HCT116 (cell line): Measurements from ENCODE around the gene STRC. TPM values are rescaled to one million over a fixed set of nuclear protein-coding genes. Genes with fewer than 3 reads are reported as not detected.
"Not testable (repeated sequence)": the region's sequence is repeated elsewhere in the genome, so short reads cannot be mapped to it uniquely, and the experiment has no call there.

Source experiments
- ATAC-seq: fragments of 200-7000 bp; cut with Tn5 transposase; 2 replicates; pipeline ENCODE4 v1.9.1; 2020; ENCODE audit warnings: mild to moderate bottlenecking, moderate library complexity
- BruUV-seq: library from RNA; stranded (reverse); fragments of 400-500 nt; replicated peaks from 2 replicates; lab custom pipeline; 2021; lab: Mats Ljungman, UMichigan
- CTCF ChIA-PET: fragments of 300-600 bp; sonication (Branson Sonifier 250); formaldehyde crosslinking; loops from one replicate; lab custom pipeline; 2021; ENCODE audit warnings: antibody characterized with exemption; lab: Charles Lee
- POLR2A ChIA-PET: fragments of 300-600, 350-600 bp; sonication (Branson Sonifier 250); formaldehyde crosslinking; loops from one replicate; lab custom pipeline; 2021; ENCODE audit warnings: antibody characterized with exemption; lab: Charles Lee
- RAD21 ChIA-PET, 2 experiments: fragments of 300-600 bp; sonication (Branson Sonifier 250); formaldehyde crosslinking; loops; one replicate each; lab custom pipeline; 2023; ENCODE audit warnings: low total read pairs in 2 of 2; ENCODE audit not compliant: uncharacterized antibody in 2 of 2, unreplicated experiment in 2 of 2, low non-redundant PET in 1 of 2; lab: Charles Lee
- DNase-seq: peaks from one replicate; pipeline ENCODE4 v3.0.0-alpha.2; 2010; ENCODE audit warnings: low read depth, low spot score
- H2AFZ ChIP-seq: fragments of 200-600 bp; shearing (Covaris generic), sonication (generic); 2 replicates; pipeline ENCODE4 v1.6.1; 2017; ENCODE audit warnings: low read depth, mixed run types, mixed read lengths, antibody characterized with exemption, low read length; ENCODE audit not compliant: poor library complexity, severe bottlenecking
- H3K27ac ChIP-seq: 2 replicates; pipeline ENCODE4 v1.5.1; 2012; ENCODE audit warnings: low read depth, low read length
- H3K27me3 ChIP-seq: fragments of 200-600 bp; sonication (generic); 2 replicates; pipeline ENCODE4 v1.6.1; 2016; ENCODE audit warnings: mixed run types, low read length, mixed read lengths; ENCODE audit not compliant: insufficient read depth
- H3K36me3 ChIP-seq, 2 experiments: fragments of 200-500 bp in 1 of 2; fragments of 200-600 bp in 1 of 2; sonication (Bioruptor generic) in 1 of 2; sonication (generic) in 1 of 2; 2 replicates each; pipeline versions ENCODE4 v1.5.1 to v1.6.1; 2014 to 2016; ENCODE audit warnings: low read length in 2 of 2, inconsistent platforms in 1 of 2, mixed read lengths in 1 of 2, mixed run types in 1 of 2; ENCODE audit not compliant: insufficient read depth in 2 of 2, control insufficient read depth in 1 of 2
- H3K4me1 ChIP-seq, 2 experiments: fragments of 200-600 bp in 1 of 2; sonication (generic) in 1 of 2; 2 replicates each; pipeline versions ENCODE4 v1.5.1 to v1.6.1; 2012 to 2017; ENCODE audit warnings: low read length in 2 of 2, inconsistent platforms in 1 of 2, mild to moderate bottlenecking in 1 of 2, mixed read lengths in 1 of 2, mixed run types in 1 of 2, moderate library complexity in 1 of 2; ENCODE audit not compliant: insufficient read depth in 2 of 2, control insufficient read depth in 1 of 2
- H3K4me2 ChIP-seq: fragments of 200-600 bp; sonication (generic); 2 replicates; pipeline ENCODE4 v1.6.1; 2017; ENCODE audit warnings: mixed run types, low read length, mixed read lengths
- H3K4me3 ChIP-seq, 2 experiments: fragments of 200-600 bp in 1 of 2; sonication (generic) in 1 of 2; replicated peaks in 1 of 2; 2 replicates each; pipeline ENCODE4 v1.5.1; 2011 to 2016; ENCODE audit warnings: low read length in 2 of 2, control low read depth in 1 of 2, low read depth in 1 of 2, mild to moderate bottlenecking in 1 of 2, mixed read lengths in 1 of 2, mixed run types in 1 of 2
- H3K79me2 ChIP-seq: fragments of 200-600 bp; sonication (generic); 2 replicates; pipeline ENCODE4 v1.6.1; 2017; ENCODE audit warnings: mild to moderate bottlenecking, mixed run types, low read length, moderate library complexity, mixed read lengths; ENCODE audit not compliant: insufficient read depth
- H3K9ac ChIP-seq: fragments of 200-600 bp; sonication (generic); 2 replicates; pipeline ENCODE4 v1.6.1; 2016; ENCODE audit warnings: low read length, mixed read lengths
- H3K9me2 ChIP-seq: fragments of 200-600 bp; sonication (generic), shearing (Covaris generic); 2 replicates; pipeline ENCODE4 v1.6.1; 2017; ENCODE audit warnings: mixed run types, mild to moderate bottlenecking, moderate library complexity; ENCODE audit not compliant: insufficient read depth
- H3K9me3 ChIP-seq, 2 experiments: fragments of 200-500 bp in 1 of 2; fragments of 200-600 bp in 1 of 2; sonication (Bioruptor generic) in 1 of 2; sonication (generic) in 1 of 2; 2 replicates each; pipeline ENCODE4 v1.6.1; 2014 to 2017; ENCODE audit warnings: low read length in 2 of 2, mixed read lengths in 2 of 2, inconsistent platforms in 1 of 2, low read depth in 1 of 2, mild to moderate bottlenecking in 1 of 2, mixed run types in 1 of 2, moderate library complexity in 1 of 2; ENCODE audit not compliant: control insufficient read depth in 1 of 2, insufficient read depth in 1 of 2
- H4K20me1 ChIP-seq: fragments of 200-600 bp; sonication (generic), shearing (Covaris generic); 2 replicates; pipeline ENCODE4 v1.6.1; 2017; ENCODE audit warnings: mixed run types, mild to moderate bottlenecking, moderate library complexity; ENCODE audit not compliant: insufficient read depth
- EZH2 ChIP-seq: fragments of 200-600 bp; sonication (generic); IDR thresholded peaks from 2 replicates; pipeline ENCODE4 v1.6.1; 2017; ENCODE audit warnings: antibody characterized with exemption, mixed run types
- SP1 ChIP-seq: IDR thresholded peaks from 2 replicates; pipeline ENCODE4 v1.6.1; 2012; ENCODE audit warnings: low read depth
- SRF ChIP-seq: IDR thresholded peaks from 2 replicates; pipeline ENCODE4 v1.6.1; 2012; ENCODE audit warnings: low read depth
- YY1 ChIP-seq: IDR thresholded peaks from 2 replicates; pipeline ENCODE4 v1.6.1; 2011; ENCODE audit warnings: low read length, low read depth, moderate library complexity, mild to moderate bottlenecking; ENCODE audit not compliant: insufficient replicate concordance; ENCODE audit errors: extremely low read depth
- ZBTB33 ChIP-seq: IDR thresholded peaks from 2 replicates; pipeline ENCODE4 v1.6.1; 2011; ENCODE audit warnings: mild to moderate bottlenecking, low read length, moderate library complexity; ENCODE audit not compliant: insufficient replicate concordance; ENCODE audit errors: extremely low read depth
- intact Hi-C: fragments of 100-400 bp; cut with micrococcal nuclease; formaldehyde crosslinking; loops from 2 replicates; pipeline ENCODE4 v1.10.0; 2022
- total RNA-seq: library from RNA; stranded (reverse); gene quantifications from one replicate; pipeline ENCODE4 v1.2.1, GENCODE V29; 2021; ENCODE audit not compliant: unreplicated experiment
- TF ChIP-seq, protein P1 (sequence below), 3 experiments: fragments of 200-600 bp in 1 of 3; sonication (generic) in 1 of 3; IDR thresholded peaks in 2 of 3; conservative IDR thresholded peaks in 1 of 3; 2 replicates each; pipeline ENCODE4 v1.5.1; 2012 to 2017; ENCODE audit warnings: low read depth in 2 of 3, low read length in 2 of 3, antibody characterized with exemption in 1 of 3, borderline replicate concordance in 1 of 3, control low read depth in 1 of 3, mild to moderate bottlenecking in 1 of 3, mixed read lengths in 1 of 3, mixed run types in 1 of 3, moderate library complexity in 1 of 3; ENCODE audit not compliant: insufficient read depth in 1 of 3

The STRC gene
- total RNA-seq, 1 experiment from 2014 or later: 0.91 TPM

- H3K9me2 ChIP-seq, H3K4me2 ChIP-seq, BruUV-seq, H3K9me3 ChIP-seq, POLR2A ChIA-PET, ATAC-seq, H2AFZ ChIP-seq, H3K9ac ChIP-seq, RAD21 ChIA-PET, H4K20me1 ChIP-seq, DNase-seq, intact Hi-C loops, H3K27me3 ChIP-seq, H3K36me3 ChIP-seq, H3K27ac ChIP-seq, H3K4me3 ChIP-seq, H3K4me1 ChIP-seq, CTCF ChIA-PET, H3K79me2 ChIP-seq: not testable (repeated sequence)
Observed at GRCh38 chr15:43563793-43564192, 54.8 kb downstream of the STRC start.

DNA sequence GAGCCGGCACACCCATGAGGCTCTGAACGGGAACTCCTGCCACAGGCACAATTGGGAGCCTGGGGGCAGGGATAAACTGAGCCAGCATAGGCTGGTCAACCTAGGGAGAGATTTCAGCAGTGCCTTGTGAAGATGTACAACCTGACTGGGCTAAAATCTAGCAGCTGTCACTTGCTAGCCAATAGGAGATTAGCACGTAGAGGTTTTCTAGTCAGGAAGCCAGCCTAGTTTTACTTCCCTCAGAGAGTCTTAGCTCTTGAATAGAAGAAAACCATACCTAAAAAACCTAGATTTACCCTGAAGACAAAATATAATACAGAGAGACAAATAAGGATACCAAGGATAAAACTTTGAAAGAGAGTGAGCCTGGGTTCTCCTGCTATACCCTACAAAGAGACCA is 55.8 kb downstream of the STRC start:
- ATAC-seq, H3K27ac ChIP-seq, H3K4me3 ChIP-seq, H3K9me3 ChIP-seq, BruUV-seq, H3K4me2 ChIP-seq, intact Hi-C loops, H3K79me2 ChIP-seq, H3K36me3 ChIP-seq, DNase-seq, H2AFZ ChIP-seq, H4K20me1 ChIP-seq, RAD21 ChIA-PET, H3K4me1 ChIP-seq, H3K9me2 ChIP-seq, H3K27me3 ChIP-seq, POLR2A ChIA-PET, CTCF ChIA-PET, H3K9ac ChIP-seq: not testable (repeated sequence)

- no peaks in the 10 kb centered on the region for H3K4me1 ChIP-seq
- BruUV-seq: no TSS peak
- DNase-seq (no peak), ATAC-seq (no peak)
- no peak overlapping the region for H3K4me3 ChIP-seq
- ChIA-PET RAD21 (no interaction called here), CTCF (no interaction called here), POLR2A (no interaction called here)
- no peaks in the 10 kb centered on the region for H4K20me1 ChIP-seq
- no peaks in the 10 kb centered on the region for H3K9me3 ChIP-seq
- peaks cover 0 to 3% of the 10 kb centered on the region in 2 experiments; a peak in 2 of 4 replicates for H3K36me3 ChIP-seq
- H3K9ac ChIP-seq: no peak overlapping the region
- H3K9me2 ChIP-seq: no peaks in the 10 kb centered on the region
- H3K27me3 ChIP-seq: no peaks in the 10 kb centered on the region
- H3K27ac ChIP-seq: no peak overlapping the region
- H3K4me2 ChIP-seq: no peak overlapping the region
- intact Hi-C loops: no loop called here
- no peaks in the 10 kb centered on the region for H3K79me2 ChIP-seq
- H2AFZ ChIP-seq: no peak overlapping the region
- TF ChIP-seq EZH2 (no peak), SRF (no peak), YY1 (no peak), ZBTB33 (no peak), SP1 (no peak)
- TF ChIP-seq, protein P1, sequence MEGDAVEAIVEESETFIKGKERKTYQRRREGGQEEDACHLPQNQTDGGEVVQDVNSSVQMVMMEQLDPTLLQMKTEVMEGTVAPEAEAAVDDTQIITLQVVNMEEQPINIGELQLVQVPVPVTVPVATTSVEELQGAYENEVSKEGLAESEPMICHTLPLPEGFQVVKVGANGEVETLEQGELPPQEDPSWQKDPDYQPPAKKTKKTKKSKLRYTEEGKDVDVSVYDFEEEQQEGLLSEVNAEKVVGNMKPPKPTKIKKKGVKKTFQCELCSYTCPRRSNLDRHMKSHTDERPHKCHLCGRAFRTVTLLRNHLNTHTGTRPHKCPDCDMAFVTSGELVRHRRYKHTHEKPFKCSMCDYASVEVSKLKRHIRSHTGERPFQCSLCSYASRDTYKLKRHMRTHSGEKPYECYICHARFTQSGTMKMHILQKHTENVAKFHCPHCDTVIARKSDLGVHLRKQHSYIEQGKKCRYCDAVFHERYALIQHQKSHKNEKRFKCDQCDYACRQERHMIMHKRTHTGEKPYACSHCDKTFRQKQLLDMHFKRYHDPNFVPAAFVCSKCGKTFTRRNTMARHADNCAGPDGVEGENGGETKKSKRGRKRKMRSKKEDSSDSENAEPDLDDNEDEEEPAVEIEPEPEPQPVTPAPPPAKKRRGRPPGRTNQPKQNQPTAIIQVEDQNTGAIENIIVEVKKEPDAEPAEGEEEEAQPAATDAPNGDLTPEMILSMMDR (IDR thresholded peaks at IDR 0.05 in 2 of 3, conservative IDR thresholded peaks at IDR 0.05 in 1 of 3; ENCODE audit: borderline replicate concordance in 1 of 3, insufficient read depth in 1 of 3, low read depth in 2 of 3, low read length in 2 of 3): no peak
Observed at GRCh38 chr15:43552986-43553385, 65.6 kb downstream of the STRC start.
